SK-N-MC (cell line): Measurements from ENCODE around the gene TMTC1.

Experiments
- EZH2 ChIP-seq: fragments of 200-600 bp; sonication (generic); IDR thresholded peaks from one replicate; pipeline ENCODE4 v1.6.1; 2017; ENCODE audit warnings: antibody characterized with exemption
- FOXP2 ChIP-seq: optimal IDR thresholded peaks from 2 replicates; pipeline ENCODE3; 2011; ENCODE audit warnings: mild to moderate bottlenecking, moderate library complexity; ENCODE audit not compliant: insufficient read depth; ENCODE audit errors: extremely low read length, control extremely low read depth
- POLR2AphosphoS5 ChIP-seq: IDR thresholded peaks from 2 replicates; pipeline ENCODE4 v1.6.1; 2012; ENCODE audit warnings: mild to moderate bottlenecking, low read depth, low read length, borderline replicate concordance

DNA sequence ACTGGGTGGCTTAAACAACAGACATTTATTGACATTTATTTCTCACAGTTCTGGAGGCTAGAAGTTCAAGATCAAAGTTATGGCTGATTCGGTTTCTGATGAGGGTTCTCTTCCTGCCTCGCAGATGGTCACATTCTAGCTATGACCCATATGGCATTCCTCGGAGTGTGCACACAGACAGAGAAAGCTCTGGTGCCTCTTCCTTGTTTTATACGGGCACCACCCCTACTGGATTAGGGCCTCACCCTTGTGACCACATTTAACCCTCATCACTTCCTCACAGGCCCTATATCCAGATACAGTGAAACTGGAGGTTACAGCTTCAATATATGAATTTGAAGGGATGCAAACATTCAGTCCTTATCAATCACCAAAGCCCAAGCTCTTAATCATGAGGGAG lies 209.2 kb downstream of the TMTC1 start:
- TF ChIP-seq POLR2AphosphoS5 (no peak), EZH2 (no peak), FOXP2 (no peak)
